Testis (tissue), 2 donors: ENCODE measurements around the gene DOK6.

Experiments used
- POLR2A ChIP-seq: fragments of 450-650 bp; IDR thresholded peaks from one replicate; pipeline ENCODE4 v1.6.1; 2017; ENCODE audit warnings: antibody characterized with exemption, mild to moderate bottlenecking, moderate library complexity
- TF ChIP-seq, protein P1 (sequence below), 3 experiments: fragments of 450-650 bp in 2 of 3; fragments of 200-600 bp in 1 of 3; sonication (generic) in 1 of 3; IDR thresholded peaks; one replicate each; pipeline ENCODE4 v1.5.1; 2016 to 2019; ENCODE audit warnings: antibody characterized with exemption in 3 of 3, mild to moderate bottlenecking in 2 of 3, moderate library complexity in 1 of 3

GRCh38 chr18:69491576-69491975, 90.9 kb downstream of the DOK6 start:
- TF ChIP-seq, protein P1, sequence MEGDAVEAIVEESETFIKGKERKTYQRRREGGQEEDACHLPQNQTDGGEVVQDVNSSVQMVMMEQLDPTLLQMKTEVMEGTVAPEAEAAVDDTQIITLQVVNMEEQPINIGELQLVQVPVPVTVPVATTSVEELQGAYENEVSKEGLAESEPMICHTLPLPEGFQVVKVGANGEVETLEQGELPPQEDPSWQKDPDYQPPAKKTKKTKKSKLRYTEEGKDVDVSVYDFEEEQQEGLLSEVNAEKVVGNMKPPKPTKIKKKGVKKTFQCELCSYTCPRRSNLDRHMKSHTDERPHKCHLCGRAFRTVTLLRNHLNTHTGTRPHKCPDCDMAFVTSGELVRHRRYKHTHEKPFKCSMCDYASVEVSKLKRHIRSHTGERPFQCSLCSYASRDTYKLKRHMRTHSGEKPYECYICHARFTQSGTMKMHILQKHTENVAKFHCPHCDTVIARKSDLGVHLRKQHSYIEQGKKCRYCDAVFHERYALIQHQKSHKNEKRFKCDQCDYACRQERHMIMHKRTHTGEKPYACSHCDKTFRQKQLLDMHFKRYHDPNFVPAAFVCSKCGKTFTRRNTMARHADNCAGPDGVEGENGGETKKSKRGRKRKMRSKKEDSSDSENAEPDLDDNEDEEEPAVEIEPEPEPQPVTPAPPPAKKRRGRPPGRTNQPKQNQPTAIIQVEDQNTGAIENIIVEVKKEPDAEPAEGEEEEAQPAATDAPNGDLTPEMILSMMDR (IDR thresholded peaks at IDR 0.05), result no peak
- TF ChIP-seq POLR2A, result no peak
